Nephron (organoid): ENCODE data around the gene TNFSF10.

ENCODE experiments used
- H3K27ac Mint-ChIP-seq, 3 experiments: 2 replicates each; pipeline ENCODE4 v1.8.0; 2020; ENCODE audit warnings: mixed read lengths in 3 of 3, mild to moderate bottlenecking in 2 of 3, moderate library complexity in 1 of 3
- H3K27me3 Mint-ChIP-seq: 2 replicates; pipeline ENCODE4 v1.8.0; 2021; ENCODE audit warnings: low read depth, mild to moderate bottlenecking, moderate library complexity, mixed read lengths
- H3K36me3 Mint-ChIP-seq: 2 replicates; pipeline ENCODE4 v1.8.0; 2020; ENCODE audit warnings: low read depth, mixed read lengths
- H3K4me1 Mint-ChIP-seq: 2 replicates; pipeline ENCODE4 v1.8.0; 2020; ENCODE audit warnings: mixed read lengths
- H3K4me3 Mint-ChIP-seq, 3 experiments: 2 replicates each; pipeline ENCODE4 v1.8.0; 2020; ENCODE audit warnings: mild to moderate bottlenecking in 3 of 3, mixed read lengths in 3 of 3, moderate library complexity in 2 of 3
- H3K9me3 Mint-ChIP-seq: 2 replicates; pipeline ENCODE4 v1.8.0; 2020; ENCODE audit warnings: mixed read lengths
- CTCF ChIP-seq, 3 experiments: fragments of 200-600 bp; sonication (generic); IDR thresholded peaks; one replicate each; pipeline ENCODE4 v1.5.0; 2021; ENCODE audit warnings: antibody characterized with exemption in 3 of 3; ENCODE audit not compliant: unreplicated experiment in 3 of 3

The TNFSF10 gene

DNA sequence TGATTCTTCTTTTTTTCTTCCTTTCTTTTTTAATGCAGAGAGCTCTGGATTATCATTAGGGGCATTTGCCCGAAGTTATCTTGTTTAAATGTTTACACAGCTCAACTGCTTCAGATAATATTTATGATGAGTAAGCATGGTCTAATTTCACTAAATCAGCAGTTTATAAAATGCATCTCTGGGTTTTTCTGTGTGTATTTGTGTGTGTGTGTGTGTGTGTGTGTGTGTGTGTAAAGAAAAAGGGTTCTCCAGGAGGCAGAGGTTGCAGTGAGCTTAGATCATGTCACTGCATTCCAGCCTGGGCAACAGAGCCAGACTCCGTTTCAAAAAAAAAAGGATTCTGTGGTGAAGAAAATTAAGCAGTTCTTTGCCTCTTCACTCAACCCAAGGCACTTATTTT is 25.9 kb upstream of the TNFSF10 start:
- Mint-ChIP-seq H3K9me3 (peaks cover 6% of the 10 kb centered on the region), H3K4me1 (peaks cover 6% of the 10 kb centered on the region), H3K27ac (peak overlapping the region in 2 of 3 experiments; percentile 29 to 82), H3K4me3 (no peak overlapping the region), H3K36me3 (no peaks in the 10 kb centered on the region), H3K27me3 (peaks cover 3% of the 10 kb centered on the region)
- TF ChIP-seq CTCF (IDR thresholded peaks at IDR 0.05; ENCODE audit: unreplicated experiment in 3 of 3) = no peak

DNA sequence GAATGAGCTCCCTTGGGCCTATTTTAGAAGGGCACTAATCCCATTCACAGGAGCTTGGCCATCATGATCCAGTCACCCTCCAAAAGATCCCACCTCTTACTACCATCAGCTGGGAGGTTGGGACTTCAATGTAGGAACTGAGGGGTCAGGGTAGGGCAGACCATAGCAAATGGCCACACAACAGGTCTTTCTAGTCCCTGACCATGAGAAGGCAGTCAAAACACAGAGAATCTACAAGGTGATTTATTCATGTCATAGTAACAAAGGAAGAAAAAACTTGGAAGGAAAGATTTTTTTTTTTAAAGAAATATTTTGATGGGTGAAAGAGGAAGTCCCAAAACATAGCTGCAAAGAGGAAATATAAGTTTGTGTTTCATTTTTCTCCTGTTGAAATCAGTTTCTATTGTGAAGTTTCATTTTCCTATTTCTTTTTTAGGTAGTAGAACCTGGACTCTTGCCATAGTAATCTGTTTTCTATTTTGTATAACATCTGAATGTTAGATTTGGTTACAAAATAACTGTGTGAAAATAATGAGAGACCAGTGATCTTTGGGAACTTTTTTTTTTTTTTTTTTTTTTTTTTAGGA is 23.5 kb upstream of the TNFSF10 start:
- H3K9me3 Mint-ChIP-seq = peaks cover 6% of the 10 kb centered on the region
- no peaks in the 10 kb centered on the region for H3K36me3 Mint-ChIP-seq
- no peak overlapping the region for H3K4me3 Mint-ChIP-seq
- H3K27ac Mint-ChIP-seq = no peak overlapping the region
- no peak for TF ChIP-seq CTCF (IDR thresholded peaks at IDR 0.05; ENCODE audit: unreplicated experiment in 3 of 3)
- H3K4me1 Mint-ChIP-seq = peaks cover 6% of the 10 kb centered on the region
- H3K27me3 Mint-ChIP-seq = peaks cover 3% of the 10 kb centered on the region

DNA sequence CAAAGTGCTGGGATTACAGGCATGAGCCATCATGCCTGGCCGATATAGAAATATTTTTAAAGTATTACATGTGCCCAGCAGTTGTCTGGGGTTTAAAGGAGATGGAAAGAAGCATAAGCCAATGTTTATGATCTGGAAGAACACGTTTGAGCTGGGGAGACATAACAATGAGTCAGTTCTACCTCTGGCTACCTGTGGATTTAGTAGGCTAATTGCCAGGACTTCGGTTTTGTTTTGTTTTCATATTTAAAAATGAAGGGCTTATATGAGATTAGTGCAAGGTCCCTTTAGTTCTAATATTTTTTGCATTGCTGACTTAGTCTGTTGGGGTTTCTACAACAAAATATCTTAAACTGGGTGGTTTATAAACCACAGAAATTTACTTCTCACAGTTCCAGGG is 22.9 kb upstream of the TNFSF10 start:
- Mint-ChIP-seq H3K4me3 (no peak overlapping the region), H3K4me1 (peaks cover 6% of the 10 kb centered on the region), H3K27me3 (peaks cover 3% of the 10 kb centered on the region), H3K27ac (no peak overlapping the region), H3K9me3 (peaks cover 6% of the 10 kb centered on the region), H3K36me3 (no peaks in the 10 kb centered on the region)
- no peak for TF ChIP-seq CTCF (IDR thresholded peaks at IDR 0.05; ENCODE audit: unreplicated experiment in 3 of 3)

DNA sequence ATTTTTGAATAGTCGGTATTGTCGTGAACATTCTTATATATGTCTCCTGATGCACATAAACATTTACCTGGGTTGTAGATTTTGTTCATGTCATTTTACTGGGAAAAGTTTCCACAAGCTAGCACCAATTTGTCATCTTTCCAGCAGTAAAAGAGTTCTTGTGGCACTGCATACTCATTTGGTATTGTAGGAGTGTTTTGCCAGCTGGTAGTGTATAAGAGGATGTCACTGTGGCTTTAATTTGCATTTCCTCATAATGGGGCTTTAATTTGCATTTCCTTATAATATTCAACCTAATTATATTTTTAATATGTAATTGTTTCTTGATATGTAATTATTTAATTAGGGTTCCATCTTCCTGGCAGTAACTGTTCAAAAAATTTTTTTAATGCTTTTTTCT is 21.2 kb upstream of the TNFSF10 start:
- Mint-ChIP-seq H3K4me1 (peaks cover 6% of the 10 kb centered on the region), H3K9me3 (peaks cover 6% of the 10 kb centered on the region), H3K4me3 (no peak overlapping the region), H3K27me3 (peaks cover 3% of the 10 kb centered on the region), H3K27ac (no peak overlapping the region), H3K36me3 (no peaks in the 10 kb centered on the region)
- TF ChIP-seq CTCF (IDR thresholded peaks at IDR 0.05; ENCODE audit: unreplicated experiment in 3 of 3) = no peak

DNA sequence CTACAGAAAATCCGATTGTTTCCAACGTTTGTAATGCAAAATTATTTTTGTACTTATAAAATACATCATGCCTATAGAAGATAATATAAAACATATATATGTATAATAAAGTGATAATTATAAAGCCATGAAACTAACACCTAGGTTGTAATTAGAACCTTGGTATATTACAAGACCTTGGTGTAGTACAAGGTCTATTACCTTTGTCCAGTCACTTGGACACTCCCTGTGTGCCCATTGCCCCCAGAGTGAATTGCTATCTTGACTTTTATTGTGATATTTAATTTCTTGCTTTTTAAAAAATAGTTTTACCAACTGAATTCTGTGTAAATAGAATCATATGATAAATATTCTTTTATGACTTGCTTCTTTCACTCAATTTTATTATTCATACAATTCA is 20.7 kb upstream of the TNFSF10 start:
- Mint-ChIP-seq H3K27me3 (peaks cover 3% of the 10 kb centered on the region), H3K4me1 (peaks cover 2% of the 10 kb centered on the region), H3K27ac (no peak overlapping the region), H3K9me3 (peaks cover 6% of the 10 kb centered on the region), H3K36me3 (no peaks in the 10 kb centered on the region), H3K4me3 (no peak overlapping the region)
- TF ChIP-seq CTCF (IDR thresholded peaks at IDR 0.05; ENCODE audit: unreplicated experiment in 3 of 3) = no peak

DNA sequence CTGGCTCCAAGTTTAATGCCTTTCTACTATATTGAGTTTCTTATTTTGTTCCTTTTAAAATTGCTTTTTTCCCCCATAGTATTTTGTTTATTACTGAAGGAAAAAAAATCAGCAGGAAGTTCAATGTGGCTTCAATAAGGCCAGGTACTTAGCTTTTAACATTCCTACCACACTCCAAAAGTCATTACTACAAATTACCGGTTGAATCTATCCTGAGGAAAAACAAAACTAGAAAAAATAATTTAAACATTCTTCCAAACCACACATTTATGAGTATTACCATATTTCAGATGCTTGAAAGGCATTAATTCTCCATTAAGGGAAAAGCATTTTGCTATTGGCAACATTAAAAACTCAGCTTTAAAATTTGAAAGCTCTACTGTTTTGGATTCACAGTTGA is 20.2 kb upstream of the TNFSF10 start:
- H3K9me3 Mint-ChIP-seq = peaks cover 4% of the 10 kb centered on the region
- no peaks in the 10 kb centered on the region for H3K4me1 Mint-ChIP-seq
- H3K27ac Mint-ChIP-seq = no peak overlapping the region
- H3K36me3 Mint-ChIP-seq = no peaks in the 10 kb centered on the region
- H3K4me3 Mint-ChIP-seq = no peak overlapping the region
- H3K27me3 Mint-ChIP-seq = peaks cover 3% of the 10 kb centered on the region
- TF ChIP-seq CTCF (IDR thresholded peaks at IDR 0.05; ENCODE audit: unreplicated experiment in 3 of 3) = no peak
